Upper lobe of left lung (tissue), 6 donors: ENCODE data around the gene ANKZF1. TPM values are rescaled to one million over a fixed set of nuclear protein-coding genes. Genes with fewer than 3 reads are reported as not detected.

Source experiments
- ATAC-seq, 2 donors: fragments of 200-7000 bp; cut with Tn5 transposase; one replicate each; pipeline ENCODE4 v1.9.1; 2022; ENCODE audit warnings: mild to moderate bottlenecking in 2 of 2, moderate library complexity in 2 of 2; ENCODE audit not compliant: low FRiP score in 2 of 2
- DNase-seq, 2 donors: peaks; one replicate each; pipeline ENCODE4 v3.0.0-alpha.2; 2019 to 2020
- H3K27ac ChIP-seq, 4 donors: fragments of 200-600 bp; sonication (generic); one replicate each; pipeline ENCODE4 v1.5.1; 2016 to 2019
- H3K27me3 ChIP-seq, 4 donors: fragments of 200-600 bp; sonication (generic); one replicate each; pipeline ENCODE4 v1.5.1; 2017 to 2019
- H3K36me3 ChIP-seq, 4 donors: fragments of 200-600 bp; sonication (generic); one replicate each; pipeline ENCODE4 v1.5.1; 2016 to 2019
- H3K4me1 ChIP-seq, 4 donors: fragments of 200-600 bp; sonication (generic); one replicate each; pipeline ENCODE4 v1.5.1; 2018 to 2019
- H3K4me3 ChIP-seq, 4 donors: fragments of 200-600 bp; sonication (generic); one replicate each; pipeline ENCODE4 v1.5.1; 2017 to 2019; ENCODE audit warnings: mild to moderate bottlenecking in 2 of 4, moderate library complexity in 1 of 4
- H3K9me3 ChIP-seq, 4 donors: fragments of 200-600 bp; sonication (generic); one replicate each; pipeline ENCODE4 v1.5.1; 2018 to 2019
- CTCF ChIP-seq, 6 experiments: fragments of 450-650 bp in 4 of 6; fragments of 200-600 bp in 2 of 6; sonication (generic) in 2 of 6; IDR thresholded peaks; one replicate each; pipeline ENCODE4 v1.5.1; 2016 to 2019; ENCODE audit warnings: antibody characterized with exemption in 6 of 6
- EP300 ChIP-seq, 4 donors: sonication (generic); formaldehyde crosslinking; IDR thresholded peaks; one replicate each; pipeline ENCODE4 v1.5.1; 2017; ENCODE audit warnings: antibody characterized with exemption in 4 of 4, control low read depth in 2 of 4
- POLR2A ChIP-seq, 4 donors: fragments of 450-650 bp; IDR thresholded peaks; one replicate each; pipeline ENCODE4 v1.5.1; 2016 to 2017; ENCODE audit warnings: antibody characterized with exemption in 4 of 4, mild to moderate bottlenecking in 2 of 4
- POLR2AphosphoS5 ChIP-seq, 2 donors: sonication (generic); formaldehyde crosslinking; IDR thresholded peaks; one replicate each; pipeline ENCODE4 v1.5.1; 2017; ENCODE audit warnings: antibody characterized with exemption in 2 of 2
- WGBS, 2 donors: methylation state at CpG; one replicate each; pipeline ENCODE4 v1.1.5; 2017 to 2018; 5-methylcytosine and 5-hydroxymethylcytosine counted together
- total RNA-seq, 6 donors: library from RNA; depleted of rRNA in 4 of 6; stranded (reverse); fragments of >200 nt in 4 of 6; gene quantifications; one replicate each; pipeline versions ENCODE4 v1.1.0 to v1.2.1, GENCODE V29; 2016 to 2021
- donor health status: DM: no; HTN: no; CAD: no; lungs with moderate emphysema.
- donor health status: DM: no; HTN: yes; CAD: no; lungs with severe emphysema.

The ANKZF1 gene
- total RNA-seq, 6 donors from 2014 or later: 26.0 to 339 (median 67.2) TPM

GRCh38 chr2:219279916-219280516 is 50.4 kb downstream of the ANKZF1 start:
- 41 to 53% methylated on average over 10 to 12 of the region's 12 CpGs for WGBS, 2 donors
- Histone ChIP-seq H3K4me3 (peak overlapping the region; percentile 60 to 78 (median 64)), H3K9me3 (no peaks in the 10 kb centered on the region), H3K36me3 (peaks cover 17 to 47% (median 41%) of the 10 kb centered on the region in 4 donors), H3K27me3 (no peaks in the 10 kb centered on the region), H3K4me1 (peaks cover 22 to 29% (median 24%) of the 10 kb centered on the region in 4 donors), H3K27ac (peak overlapping the region; percentile 96 to 100 (median 98))
- no peak for ATAC-seq
- DNase-seq: no peak
- TF ChIP-seq POLR2A (IDR thresholded peaks at IDR 0.05) (no peak), CTCF (IDR thresholded peaks at IDR 0.05) (no peak), EP300 (IDR thresholded peaks at IDR 0.05) (no peak), POLR2AphosphoS5 (IDR thresholded peaks at IDR 0.05) (no peak)

GRCh38 chr2:219280651-219281050 is 51.0 kb downstream of the ANKZF1 start:
- Histone ChIP-seq H3K4me3 (no peak overlapping the region), H3K9me3 (no peaks in the 10 kb centered on the region), H3K27ac (peak overlapping the region in 3 of 4 donors; percentile 97 to 100 (median 98)), H3K27me3 (no peaks in the 10 kb centered on the region), H3K36me3 (peaks cover 17 to 53% (median 47%) of the 10 kb centered on the region in 4 donors), H3K4me1 (peaks cover 22 to 29% (median 24%) of the 10 kb centered on the region in 4 donors)
- ATAC-seq (no peak), DNase-seq (no peak)
- WGBS, 2 donors: 90 to 94% methylated on average over 2 to 4 of the region's 4 CpGs
- TF ChIP-seq EP300 (IDR thresholded peaks at IDR 0.05): no peak
- TF ChIP-seq POLR2A (IDR thresholded peaks at IDR 0.05): no peak
- no peak for TF ChIP-seq CTCF (IDR thresholded peaks at IDR 0.05)
- no peak for TF ChIP-seq POLR2AphosphoS5 (IDR thresholded peaks at IDR 0.05)

- no peak for DNase-seq
- H3K4me1 ChIP-seq: peaks cover 22 to 29% (median 24%) of the 10 kb centered on the region in 4 donors
- peaks cover 17 to 60% (median 53%) of the 10 kb centered on the region in 4 donors for H3K36me3 ChIP-seq
- no peak for TF ChIP-seq CTCF (IDR thresholded peaks at IDR 0.05)
- no peak for TF ChIP-seq POLR2A (IDR thresholded peaks at IDR 0.05)
- TF ChIP-seq EP300 (IDR thresholded peaks at IDR 0.05): no peak
- TF ChIP-seq POLR2AphosphoS5 (IDR thresholded peaks at IDR 0.05): no peak
- ATAC-seq: no peak
- H3K9me3 ChIP-seq: no peaks in the 10 kb centered on the region
- H3K27ac ChIP-seq: no peak overlapping the region
- no peak overlapping the region for H3K4me3 ChIP-seq
- whole genome bisulfite sequencing, 2 donors: 75 to 85% methylated on average over 2 to 8 of the region's 8 CpGs
- no peaks in the 10 kb centered on the region for H3K27me3 ChIP-seq
Observed at GRCh38 chr2:219281588-219281987, 52.0 kb downstream of the ANKZF1 start.

- Histone ChIP-seq H3K4me1 (peaks cover 22 to 29% (median 24%) of the 10 kb centered on the region in 4 donors), H3K36me3 (peaks cover 17 to 64% (median 54%) of the 10 kb centered on the region in 4 donors), H3K4me3 (no peak overlapping the region), H3K9me3 (no peaks in the 10 kb centered on the region), H3K27ac (no peak overlapping the region), H3K27me3 (no peaks in the 10 kb centered on the region)
- 88 to 92% methylated on average over 5 of the region's 5 CpGs for WGBS, 2 donors
- DNase-seq (no peak), ATAC-seq (no peak)
- no peak for TF ChIP-seq EP300 (IDR thresholded peaks at IDR 0.05)
- TF ChIP-seq POLR2A (IDR thresholded peaks at IDR 0.05): no peak
- no peak for TF ChIP-seq CTCF (IDR thresholded peaks at IDR 0.05)
- TF ChIP-seq POLR2AphosphoS5 (IDR thresholded peaks at IDR 0.05): no peak
Observed at GRCh38 chr2:219282375-219282774, 52.8 kb downstream of the ANKZF1 start.
